Neural cell (in vitro differentiated cells): ENCODE measurements around the gene COA5. TPM values are rescaled to one million over a fixed set of nuclear protein-coding genes. Genes with fewer than 3 reads are reported as not detected.

Experiments used
- H2AFZ ChIP-seq: fragments of 200-600, 300-800 bp; sonication (generic), shearing (Covaris generic); 2 replicates; pipeline ENCODE4 v1.6.0; 2014; ENCODE audit warnings: low read depth, mild to moderate bottlenecking, antibody characterized with exemption, low read length, moderate library complexity
- H3F3A ChIP-seq: fragments of 200-600 bp; shearing (Covaris generic); 2 replicates; pipeline ENCODE4 v1.6.1; 2016; ENCODE audit warnings: mild to moderate bottlenecking, moderate library complexity, mixed read lengths, antibody characterized with exemption, low read length; ENCODE audit not compliant: insufficient read depth, poor library complexity, severe bottlenecking
- H3K27ac ChIP-seq: fragments of 200-600, 300-800 bp; sonication (generic), shearing (Covaris generic); 2 replicates; pipeline ENCODE4 v1.5.1; 2014; ENCODE audit warnings: mild to moderate bottlenecking, low read length, moderate library complexity
- H3K27me3 ChIP-seq: fragments of 300-800, 200-600 bp; sonication (generic), shearing (Covaris generic); 2 replicates; pipeline ENCODE4 v1.6.0; 2014; ENCODE audit warnings: mild to moderate bottlenecking, low read depth, low read length, moderate library complexity; ENCODE audit not compliant: insufficient read depth
- H3K36me3 ChIP-seq: fragments of 300-800, 200-600 bp; sonication (generic), shearing (Covaris generic); 2 replicates; pipeline ENCODE4 v1.5.1; 2014; ENCODE audit warnings: mild to moderate bottlenecking, antibody characterized with exemption, low read length, moderate library complexity; ENCODE audit not compliant: insufficient read depth
- H3K4me2 ChIP-seq: fragments of 300-800, 200-600 bp; sonication (generic), shearing (Covaris generic); 2 replicates; pipeline ENCODE4 v1.6.0; 2014; ENCODE audit warnings: mild to moderate bottlenecking, low read length
- H3K4me3 ChIP-seq: fragments of 300-800, 200-600 bp; sonication (generic), shearing (Covaris generic); 2 replicates; pipeline ENCODE4 v1.5.1; 2014; ENCODE audit warnings: mild to moderate bottlenecking, low read length, moderate library complexity
- H3K79me2 ChIP-seq: fragments of 200-600 bp; shearing (Covaris generic); replicated peaks from 2 replicates; pipeline ENCODE4 v1.6.0; 2014; ENCODE audit warnings: mild to moderate bottlenecking, low read length, moderate library complexity; ENCODE audit not compliant: insufficient read depth
- H3K9ac ChIP-seq: fragments of 300-800, 200-600 bp; sonication (generic), shearing (Covaris generic); 2 replicates; pipeline ENCODE4 v1.6.1; 2016; ENCODE audit warnings: mild to moderate bottlenecking, low read length, mixed read lengths
- H3K9me2 ChIP-seq: fragments of 200-600 bp; shearing (Covaris generic); 2 replicates; pipeline ENCODE4 v1.6.1; 2016; ENCODE audit warnings: mild to moderate bottlenecking, low read length, mixed read lengths; ENCODE audit not compliant: insufficient read depth
- H3K9me3 ChIP-seq: fragments of 200-600, 300-800 bp; sonication (generic), shearing (Covaris generic); 2 replicates; pipeline ENCODE4 v1.6.1; 2016; ENCODE audit warnings: mild to moderate bottlenecking, mixed run types, low read length, moderate library complexity, mixed read lengths
- H4K20me1 ChIP-seq: fragments of 200-600 bp; shearing (Covaris generic); 2 replicates; pipeline ENCODE4 v1.6.1; 2016; ENCODE audit warnings: mild to moderate bottlenecking, mixed run types; ENCODE audit not compliant: insufficient read depth
- CTCF ChIP-seq: fragments of 450-650 bp; IDR thresholded peaks from 2 replicates; pipeline ENCODE4 v1.5.1; 2014; ENCODE audit warnings: antibody characterized with exemption, mild to moderate bottlenecking, moderate library complexity; ENCODE audit not compliant: poor library complexity, severe bottlenecking
- EP300 ChIP-seq: fragments of 450-650 bp; conservative IDR thresholded peaks from 2 replicates; pipeline ENCODE4 v1.6.1; 2014; ENCODE audit warnings: antibody characterized with exemption, mild to moderate bottlenecking, moderate library complexity; ENCODE audit not compliant: poor library complexity, severe bottlenecking
- EZH2 ChIP-seq: fragments of 200-600, 300-800 bp; shearing (Covaris generic), sonication (generic); IDR thresholded peaks from 2 replicates; pipeline ENCODE4 v1.6.1; 2014; ENCODE audit warnings: antibody characterized with exemption, low read length, borderline replicate concordance, mild to moderate bottlenecking; ENCODE audit not compliant: insufficient read depth, poor library complexity, severe bottlenecking
- MXI1 ChIP-seq: fragments of 450-650 bp; conservative IDR thresholded peaks from 2 replicates; pipeline ENCODE4 v1.6.1; 2014; ENCODE audit warnings: antibody characterized with exemption, mild to moderate bottlenecking; ENCODE audit not compliant: poor library complexity, severe bottlenecking
- POLR2AphosphoS5 ChIP-seq: IDR thresholded peaks from 2 replicates; pipeline ENCODE4 v1.6.1; 2012
- RAD21 ChIP-seq: fragments of 450-650 bp; conservative IDR thresholded peaks from 2 replicates; pipeline ENCODE4 v1.6.1; 2014; ENCODE audit warnings: antibody characterized with exemption, mild to moderate bottlenecking, moderate library complexity
- REST ChIP-seq: IDR thresholded peaks from 2 replicates; pipeline ENCODE4 v1.6.1; 2012; ENCODE audit warnings: borderline replicate concordance
- SMC3 ChIP-seq: fragments of 450-650 bp; conservative IDR thresholded peaks from 2 replicates; pipeline ENCODE4 v1.6.1; 2014; ENCODE audit warnings: antibody characterized with exemption, mild to moderate bottlenecking, moderate library complexity; ENCODE audit not compliant: poor library complexity
- TAF1 ChIP-seq: IDR thresholded peaks from 2 replicates; pipeline ENCODE4 v1.6.1; 2012; ENCODE audit warnings: low read depth
- polyA plus RNA-seq: library from polyadenylated mRNA; depleted of rRNA; stranded (reverse); fragments of >200 nt; gene quantifications from 2 replicates; pipeline ENCODE4 v1.2.3, GENCODE V29; 2014

Gene COA5
- polyA plus RNA-seq, 1 donor from 2014 or later: 160 TPM

- Histone ChIP-seq H3K9ac (no peak overlapping the region), H3K27me3 (no peaks in the 10 kb centered on the region), H3F3A (no peaks in the 10 kb centered on the region), H3K36me3 (peaks cover 4% of the 10 kb centered on the region), H4K20me1 (no peaks in the 10 kb centered on the region), H3K4me3 (no peak overlapping the region), H3K79me2 (no peaks in the 10 kb centered on the region), H2AFZ (no peak overlapping the region), H3K27ac (no peak overlapping the region), H3K9me3 (no peaks in the 10 kb centered on the region), H3K9me2 (no peaks in the 10 kb centered on the region), H3K4me2 (no peak overlapping the region)
- TF ChIP-seq MXI1 (no peak), EP300 (no peak), REST (no peak), SMC3 (no peak), TAF1 (no peak), CTCF (no peak), RAD21 (no peak), POLR2AphosphoS5 (no peak), EZH2 (no peak)
Measured at GRCh38 chr2:98565286-98565860, 42.9 kb downstream of the COA5 start.

GRCh38 chr2:98564541-98565132 lies 43.7 kb downstream of the COA5 start:
- Histone ChIP-seq H3K27me3 (no peaks in the 10 kb centered on the region), H3K79me2 (no peaks in the 10 kb centered on the region), H3F3A (no peaks in the 10 kb centered on the region), H3K27ac (no peak overlapping the region), H3K9me2 (no peaks in the 10 kb centered on the region), H3K36me3 (peaks cover 4% of the 10 kb centered on the region), H2AFZ (no peak overlapping the region), H4K20me1 (no peaks in the 10 kb centered on the region), H3K4me2 (no peak overlapping the region), H3K4me3 (no peak overlapping the region), H3K9me3 (no peaks in the 10 kb centered on the region), H3K9ac (no peak overlapping the region)
- no peak for TF ChIP-seq MXI1
